ENCODE measurements around the gene PLEKHA6.

The PLEKHA6 gene

DNA sequence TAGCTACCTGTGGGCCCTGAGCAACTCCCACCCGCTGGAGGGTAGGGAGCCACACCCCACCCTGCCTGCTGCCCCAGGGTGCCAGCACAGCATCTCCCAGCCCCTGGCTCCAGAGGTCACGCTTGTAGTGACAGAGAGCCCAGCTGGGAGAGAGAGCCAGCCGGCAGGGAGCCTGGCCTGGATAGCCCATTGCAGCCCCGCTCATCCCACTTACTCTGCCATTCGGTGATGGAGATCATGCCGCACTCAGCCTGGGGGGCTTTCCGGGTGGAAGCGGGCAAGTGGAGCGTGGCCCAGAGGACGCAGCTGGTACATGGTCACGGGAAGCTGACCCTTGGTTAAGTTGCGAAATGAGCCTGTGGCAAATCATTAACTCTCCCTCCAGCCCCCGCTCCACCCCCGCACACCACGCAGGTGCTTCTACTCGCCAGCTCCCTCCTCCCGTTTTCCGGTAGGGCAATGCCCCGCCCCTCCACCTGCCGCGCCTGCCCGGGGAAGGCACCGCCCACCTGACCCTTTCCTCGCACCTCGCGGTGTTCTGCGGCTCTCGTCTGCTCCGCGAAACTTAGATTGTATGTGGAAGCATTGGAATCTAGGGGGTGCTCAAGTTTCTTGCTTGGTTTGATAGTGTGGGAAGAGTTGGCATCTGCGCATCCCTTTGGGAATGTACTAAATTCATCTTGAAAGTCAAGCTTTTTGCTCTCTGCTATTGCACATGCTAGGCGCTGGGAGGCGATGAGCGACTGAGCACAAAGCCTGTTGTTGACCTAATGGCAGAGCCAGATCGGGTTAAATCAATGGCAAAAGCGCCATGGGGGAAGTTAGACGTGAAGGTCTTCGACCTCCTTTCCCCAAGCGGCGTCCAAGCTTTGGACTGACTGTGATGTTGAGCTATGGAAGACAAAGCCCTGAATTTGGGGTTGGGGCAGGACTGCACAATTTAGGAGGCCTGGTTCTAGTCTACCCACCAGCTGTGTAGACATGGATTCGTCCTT, 145.8 kb downstream of the PLEKHA6 start, which contains the start of gene GOLT1A:
TSS of gene GOLT1A (minus strand) at position 321 of the 995 bp plus-strand sequence. CDS start at position 239, 82 bp downstream.
- peak; percentile 7 for DNase-seq (ENCODE audit: low spot score)

- no peak for DNase-seq (ENCODE audit: low spot score)
These were observed 147.0 kb downstream of the PLEKHA6 start for GRCh38 chr1:204212715-204213114.

DNA sequence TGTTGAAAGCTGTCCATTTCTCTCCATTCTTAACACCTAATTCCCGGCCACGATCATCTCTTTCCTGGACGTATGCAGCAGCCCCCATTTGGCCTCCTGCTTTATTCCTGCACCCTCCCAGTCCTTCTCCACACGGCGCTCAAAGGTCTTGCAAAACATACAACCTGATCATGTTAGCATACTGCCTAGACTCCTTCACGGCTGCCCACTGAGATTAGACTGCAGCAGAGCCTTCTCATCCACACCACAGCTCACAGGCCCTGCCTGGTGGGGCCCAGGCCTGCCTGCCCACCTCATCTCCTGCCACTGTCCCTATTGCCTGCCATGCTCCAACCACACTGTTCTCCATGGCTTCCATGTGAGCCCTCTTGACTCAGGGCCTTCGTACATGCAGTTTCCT, 148.7 kb downstream of the PLEKHA6 start:
- DNase-seq (ENCODE audit: low spot score) = no peak

DNA sequence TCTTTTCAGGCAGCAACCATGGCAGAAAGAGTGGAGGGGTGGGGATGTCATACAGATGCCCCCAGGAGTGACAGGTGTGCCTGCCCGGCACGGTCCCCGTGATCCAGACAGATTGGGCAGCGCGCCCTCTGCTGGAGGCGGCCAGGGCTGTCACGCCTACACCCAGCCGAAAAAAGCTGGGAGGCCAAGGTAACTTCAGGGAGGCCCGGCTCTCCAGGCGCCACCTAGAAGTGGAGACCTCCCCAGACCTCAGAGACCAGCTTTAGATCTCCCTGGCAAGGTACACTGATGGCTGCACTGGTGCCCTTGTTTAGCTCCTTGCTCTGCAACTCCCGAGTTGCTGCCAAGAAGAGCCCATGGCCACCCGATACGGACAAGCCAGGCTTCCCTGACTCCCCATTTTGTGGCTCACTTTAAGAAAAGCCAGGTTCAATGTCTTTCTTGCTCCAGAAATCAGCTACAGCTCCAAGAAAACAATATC, 152.6 kb downstream of the PLEKHA6 start:
- peak; percentile 62 for DNase-seq (ENCODE audit: low spot score)

DNA sequence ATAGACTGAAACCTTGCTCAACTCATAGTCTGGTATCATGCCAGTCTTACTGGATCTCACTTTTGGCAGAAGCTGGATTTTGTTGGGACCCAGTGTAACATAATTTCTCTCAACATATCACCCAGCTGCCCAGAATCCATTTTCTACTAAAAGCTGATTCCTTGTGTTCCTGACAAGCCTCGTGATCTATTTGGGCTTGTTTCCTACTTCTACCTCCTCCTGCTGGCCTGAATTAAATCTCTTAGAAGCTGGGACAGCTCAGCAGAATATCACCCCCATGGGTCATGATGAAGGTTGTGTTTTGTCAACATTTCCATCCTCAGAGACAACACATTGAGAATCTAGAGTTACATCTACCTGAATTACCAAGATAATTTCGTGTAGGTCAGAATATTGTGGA, 153.6 kb downstream of the PLEKHA6 start:
- no peak for DNase-seq (ENCODE audit: low spot score)

DNA sequence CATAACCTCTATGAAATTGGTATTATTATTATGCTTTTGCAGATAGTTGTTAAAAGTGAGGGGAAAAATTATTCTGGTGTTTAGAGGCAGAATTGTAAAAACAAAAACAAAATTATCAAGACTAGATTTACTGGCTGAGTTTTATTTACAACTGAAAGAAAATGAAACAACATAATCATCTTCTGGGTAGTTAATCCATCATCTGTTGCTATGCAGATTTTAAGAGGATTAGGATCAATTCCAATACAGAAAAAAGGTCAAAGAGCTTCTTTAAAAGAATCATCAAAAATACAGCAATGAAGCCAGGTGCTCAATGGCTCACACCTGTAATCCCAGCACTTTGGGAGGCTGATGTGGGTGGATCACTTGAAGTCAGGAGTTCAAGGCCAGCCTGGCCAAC, 154.2 kb downstream of the PLEKHA6 start:
- DNase-seq (ENCODE audit: low spot score) = no peak

DNA sequence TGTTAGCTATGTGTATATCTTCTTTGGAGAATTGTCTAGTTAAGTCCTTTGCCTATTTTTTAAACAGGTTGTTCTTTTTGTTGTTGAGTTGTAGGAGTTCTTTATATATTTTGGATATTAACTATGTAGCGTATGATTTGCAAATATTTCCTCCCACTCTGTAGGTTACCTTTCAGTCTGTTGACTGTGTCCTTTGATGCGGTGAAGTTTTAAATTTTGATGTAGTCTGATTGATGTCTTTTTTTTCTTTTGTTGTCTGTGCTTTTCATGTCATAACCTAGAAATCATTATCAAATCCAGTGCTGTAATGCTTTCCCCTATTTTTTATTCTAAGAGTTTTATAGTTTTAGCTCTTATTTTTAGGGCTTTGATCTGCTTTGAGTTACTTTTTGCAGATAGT, 154.8 kb downstream of the PLEKHA6 start:
- DNase-seq (ENCODE audit: low spot score) = no peak

- no peak for DNase-seq (ENCODE audit: low spot score)
These were observed 156.4 kb downstream of the PLEKHA6 start for GRCh38 chr1:204203206-204203767.

DNA sequence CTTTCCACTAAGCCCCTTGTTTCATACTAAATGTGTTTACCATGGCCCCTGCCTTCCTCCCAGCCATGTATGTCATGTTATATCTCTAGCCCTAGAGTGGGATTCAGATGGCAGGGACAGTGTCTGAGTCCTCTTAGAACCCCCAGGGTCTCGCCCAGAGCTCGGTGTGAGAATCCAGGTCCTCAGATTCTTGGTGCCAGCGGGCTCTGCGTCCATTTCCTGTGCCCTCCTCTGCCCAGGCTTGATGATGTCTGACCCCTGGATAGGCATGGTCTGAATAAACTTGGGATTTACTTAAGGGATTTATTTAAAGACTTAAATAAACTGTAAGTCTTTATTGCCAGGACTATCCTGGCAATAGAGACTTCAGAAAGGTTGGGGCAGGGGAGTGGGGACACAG, 157.2 kb downstream of the PLEKHA6 start:
- DNase-seq (ENCODE audit: low spot score) = no peak

- DNase-seq (ENCODE audit: low spot score) = no peak
These were observed 158.2 kb downstream of the PLEKHA6 start for GRCh38 chr1:204201348-204202040.

DNA sequence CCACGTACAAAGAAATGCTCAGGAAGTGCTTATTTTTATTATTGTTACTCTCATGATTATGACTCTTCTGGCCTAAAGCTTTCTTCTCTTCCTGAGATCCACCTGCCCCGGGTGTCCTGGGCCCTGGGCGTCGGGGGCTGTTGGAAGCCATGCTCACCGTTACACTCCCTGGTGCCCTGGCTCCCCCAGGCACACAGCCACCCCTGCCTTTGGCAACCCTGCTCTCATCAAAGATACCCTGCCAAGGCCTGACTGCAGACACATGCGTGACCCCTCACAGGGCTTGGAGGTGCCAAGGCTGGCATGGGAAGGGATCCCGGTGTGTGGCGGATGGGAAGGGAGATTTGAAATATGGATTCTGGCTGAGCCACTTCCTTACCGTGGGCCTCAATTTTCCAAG, 160.2 kb downstream of the PLEKHA6 start:
- DNase-seq (ENCODE audit: low spot score) = no peak

DNA sequence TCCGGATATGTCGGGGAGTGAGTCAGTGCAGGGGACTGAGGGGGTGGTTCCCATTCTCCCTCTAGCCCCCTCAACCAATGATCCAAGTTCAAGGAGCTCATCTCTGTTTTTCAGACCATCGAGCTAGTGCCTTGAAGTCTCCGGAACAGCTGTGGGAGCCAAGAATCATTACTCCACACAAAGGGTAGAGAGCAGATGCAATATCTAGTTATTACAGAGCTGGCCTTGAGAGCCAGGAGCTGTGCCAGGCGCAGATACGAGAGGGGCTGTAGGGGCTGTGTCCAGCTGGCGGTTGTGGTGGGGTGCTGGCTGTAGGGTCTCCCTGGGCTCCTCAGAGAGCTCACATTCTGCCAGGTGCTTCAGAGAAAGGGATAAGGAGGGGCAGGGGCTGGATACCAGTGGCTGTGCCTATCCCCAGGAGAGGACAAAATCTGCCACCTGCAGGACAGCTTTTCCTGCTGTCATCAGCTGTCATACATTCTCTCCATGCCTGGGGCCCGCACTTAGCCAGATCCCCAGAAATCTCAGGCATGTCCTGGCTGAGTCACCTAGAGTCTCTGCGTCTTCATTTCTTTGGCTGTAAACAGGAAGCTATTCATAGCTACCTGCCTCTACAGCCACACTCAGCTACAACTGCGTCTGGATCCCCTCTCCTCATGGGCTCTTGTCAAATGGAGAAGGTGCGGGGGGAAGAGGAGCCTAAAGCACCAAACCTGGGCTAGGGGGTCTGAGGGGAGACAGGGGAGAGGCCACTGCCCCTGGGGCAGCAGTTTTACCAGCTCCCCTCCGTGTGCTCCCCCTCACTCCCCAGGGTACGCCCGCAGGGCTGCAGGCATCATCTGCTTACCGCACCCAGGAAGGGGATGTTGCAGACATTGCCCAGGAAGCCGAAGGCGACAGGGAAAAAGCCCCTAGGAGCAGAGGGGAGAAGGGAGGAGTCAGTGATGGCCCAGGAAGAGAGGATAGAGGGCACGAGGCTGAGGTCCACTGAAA, 161.1 kb downstream of the PLEKHA6 start:
- no peak for DNase-seq (ENCODE audit: low spot score)

DNA sequence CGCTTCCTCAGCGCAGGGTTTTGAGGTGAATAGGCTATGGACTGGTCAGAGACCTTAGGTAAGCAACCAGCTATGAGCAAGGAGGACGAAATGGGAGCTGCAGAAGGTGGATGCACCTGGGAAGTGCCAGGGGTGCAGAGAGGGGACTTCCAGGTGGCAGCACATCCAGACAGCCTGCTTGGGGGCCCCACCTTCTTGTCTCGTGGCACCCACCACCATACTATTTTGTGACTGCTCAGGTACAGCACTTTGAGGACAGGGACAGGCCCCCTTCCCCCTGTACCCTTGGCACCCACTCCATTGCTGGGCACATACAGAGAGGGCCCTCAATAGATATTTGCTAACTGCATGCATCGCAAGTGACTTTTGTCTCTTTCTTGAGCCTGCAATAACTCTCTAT, 162.7 kb downstream of the PLEKHA6 start:
- no peak for DNase-seq (ENCODE audit: low spot score)

DNA sequence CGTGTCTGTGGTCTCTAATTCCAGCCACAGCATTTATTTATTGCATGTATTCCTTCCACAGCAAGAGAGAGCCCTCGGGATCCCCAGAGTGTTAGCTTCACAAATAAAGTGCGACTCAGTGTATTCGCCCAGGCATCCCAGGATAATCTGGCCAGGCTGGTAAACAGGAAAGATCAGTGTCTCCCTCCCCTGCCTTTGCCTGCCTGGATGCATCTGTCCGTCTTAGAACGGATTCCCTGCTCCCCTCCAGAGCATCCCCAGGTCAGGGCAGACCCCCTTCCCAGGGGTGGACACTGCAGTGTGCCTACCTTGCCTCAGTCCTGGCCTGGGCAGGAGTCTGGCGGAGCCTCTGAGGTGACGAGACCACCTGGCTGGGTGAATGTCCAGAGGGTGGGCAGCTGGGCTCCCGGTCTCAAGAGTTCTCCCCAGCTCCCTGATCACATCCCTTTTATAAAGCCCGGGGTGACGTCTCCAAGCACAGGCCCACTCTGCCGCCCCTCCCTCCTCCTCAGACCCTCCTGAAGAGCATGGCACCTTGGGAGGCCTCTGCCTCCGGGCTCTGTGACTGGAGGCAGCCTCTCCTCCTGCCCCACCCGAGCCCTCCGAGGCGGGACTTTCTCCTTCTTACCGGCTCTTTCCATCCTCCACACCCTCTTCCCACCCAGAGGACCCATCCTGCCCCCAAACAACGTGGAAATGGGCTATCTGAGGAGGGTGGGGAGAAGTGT, 163.5 kb downstream of the PLEKHA6 start, which contains the start of gene KISS1:
TSS of gene KISS1 (minus strand) at position 424 of the 728 bp plus-strand sequence. CDS start 3,615 bp downstream, outside the sequence.
- DNase-seq (ENCODE audit: low spot score) = no peak

GRCh38 chr1:204194771-204195170, 165.0 kb downstream of the PLEKHA6 start:
- no peak for DNase-seq (ENCODE audit: low spot score)

GRCh38 chr1:204194080-204194479, 165.6 kb downstream of the PLEKHA6 start:
- DNase-seq (ENCODE audit: low spot score) = no peak

GRCh38 chr1:204192589-204193352, 167.0 kb downstream of the PLEKHA6 start:
- DNase-seq (ENCODE audit: low spot score) = no peak

GRCh38 chr1:204192046-204192445, 167.7 kb downstream of the PLEKHA6 start:
- DNase-seq (ENCODE audit: low spot score) = no peak

DNA sequence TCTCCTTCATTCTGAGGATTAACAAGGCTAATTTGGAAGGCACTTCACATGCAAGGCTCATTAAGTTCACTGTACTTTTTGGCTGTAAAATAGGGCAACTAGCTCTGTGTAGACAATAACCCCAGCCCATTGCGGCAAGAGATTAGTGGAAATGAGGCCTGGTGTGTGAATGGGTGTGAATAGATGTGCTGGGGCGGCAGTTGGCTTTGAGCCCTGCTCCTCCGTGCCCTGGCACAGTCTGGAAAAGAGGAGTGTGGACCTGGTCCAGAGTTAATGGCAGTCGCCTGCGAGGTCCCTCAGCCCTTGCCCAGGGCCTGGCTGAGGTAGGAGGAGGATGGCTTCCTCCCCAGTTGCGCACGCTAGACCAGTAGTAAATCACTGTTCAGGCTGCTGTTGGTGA, 168.3 kb downstream of the PLEKHA6 start:
- DNase-seq (ENCODE audit: low spot score) = no peak

All from CD4-positive, alpha-beta T cell treated with Interleukin-2 at 100 ng/mL for 4 hours (primary cell).